GM10266 (cell line): ENCODE measurements around the gene ECHS1.

Experiments used
- DNase-seq: peaks from one replicate; pipeline ENCODE4 v3.0.0; 2012; ENCODE audit errors: extremely low spot score
- TF ChIP-seq, protein P1 (sequence below): IDR thresholded peaks from 2 replicates; pipeline ENCODE4 v1.5.1; 2012; ENCODE audit warnings: mild to moderate bottlenecking, low read depth; ENCODE audit not compliant: control insufficient read depth, insufficient read depth; ENCODE audit errors: missing control alignments

ECHS1 gene

DNA sequence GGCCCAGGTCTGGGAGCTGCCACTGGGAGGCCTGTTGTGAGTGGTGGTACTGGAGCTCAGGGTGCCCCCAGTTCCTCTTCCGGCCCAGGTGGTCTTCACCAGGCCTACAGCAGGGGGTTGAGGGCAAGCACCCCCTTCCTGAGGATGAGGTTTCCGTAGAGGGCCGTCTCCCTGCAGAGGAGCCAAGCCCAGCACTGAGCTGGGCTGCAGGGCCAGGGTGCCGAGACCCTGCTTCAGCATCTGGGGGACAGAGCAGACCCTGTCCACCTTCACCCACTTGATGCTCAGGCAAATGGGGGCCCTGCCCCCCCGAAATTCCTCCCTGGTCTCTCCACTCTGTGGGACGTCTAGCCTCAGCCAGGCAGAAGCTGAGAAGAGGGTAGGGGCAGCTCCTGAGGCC, 17.9 kb downstream of the ECHS1 start:
- TF ChIP-seq, protein P1, sequence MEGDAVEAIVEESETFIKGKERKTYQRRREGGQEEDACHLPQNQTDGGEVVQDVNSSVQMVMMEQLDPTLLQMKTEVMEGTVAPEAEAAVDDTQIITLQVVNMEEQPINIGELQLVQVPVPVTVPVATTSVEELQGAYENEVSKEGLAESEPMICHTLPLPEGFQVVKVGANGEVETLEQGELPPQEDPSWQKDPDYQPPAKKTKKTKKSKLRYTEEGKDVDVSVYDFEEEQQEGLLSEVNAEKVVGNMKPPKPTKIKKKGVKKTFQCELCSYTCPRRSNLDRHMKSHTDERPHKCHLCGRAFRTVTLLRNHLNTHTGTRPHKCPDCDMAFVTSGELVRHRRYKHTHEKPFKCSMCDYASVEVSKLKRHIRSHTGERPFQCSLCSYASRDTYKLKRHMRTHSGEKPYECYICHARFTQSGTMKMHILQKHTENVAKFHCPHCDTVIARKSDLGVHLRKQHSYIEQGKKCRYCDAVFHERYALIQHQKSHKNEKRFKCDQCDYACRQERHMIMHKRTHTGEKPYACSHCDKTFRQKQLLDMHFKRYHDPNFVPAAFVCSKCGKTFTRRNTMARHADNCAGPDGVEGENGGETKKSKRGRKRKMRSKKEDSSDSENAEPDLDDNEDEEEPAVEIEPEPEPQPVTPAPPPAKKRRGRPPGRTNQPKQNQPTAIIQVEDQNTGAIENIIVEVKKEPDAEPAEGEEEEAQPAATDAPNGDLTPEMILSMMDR, result no peak
- no peak for DNase-seq

GRCh38 chr10:133354672-133355240, 18.4 kb downstream of the ECHS1 start:
- TF ChIP-seq, protein P1, result no peak
- DNase-seq, result no peak

DNA sequence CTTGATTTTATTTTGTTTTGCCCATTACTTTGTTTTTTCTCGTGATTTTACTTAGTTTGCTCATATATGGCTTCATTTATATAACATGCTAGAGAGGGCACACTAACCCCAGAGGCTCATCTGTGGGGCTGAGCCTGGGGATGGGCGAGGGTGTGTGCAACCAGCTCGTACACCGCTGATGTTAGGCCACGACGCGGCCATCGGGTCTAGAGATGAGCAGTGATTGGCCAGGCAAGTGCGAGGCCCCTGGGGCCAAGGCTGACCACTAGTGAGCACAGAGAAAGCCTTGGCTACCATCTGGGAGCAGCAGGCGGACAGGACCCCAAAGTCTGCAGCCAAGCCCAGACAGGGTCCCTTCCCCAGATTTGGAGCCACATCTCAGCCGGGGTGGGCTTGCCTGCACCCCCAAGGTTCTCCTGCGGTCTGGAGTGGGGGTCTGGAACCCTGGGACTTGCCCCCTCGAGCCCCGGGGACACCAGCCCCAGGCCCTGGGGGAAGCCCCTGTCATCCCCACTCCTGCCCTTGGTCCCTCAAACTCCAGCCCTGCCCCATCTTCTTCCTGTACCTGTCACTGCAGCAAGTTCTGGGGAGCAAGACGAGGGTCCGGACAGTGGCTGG, 19.1 kb downstream of the ECHS1 start:
- no peak for DNase-seq
- TF ChIP-seq, protein P1, result no peak

DNA sequence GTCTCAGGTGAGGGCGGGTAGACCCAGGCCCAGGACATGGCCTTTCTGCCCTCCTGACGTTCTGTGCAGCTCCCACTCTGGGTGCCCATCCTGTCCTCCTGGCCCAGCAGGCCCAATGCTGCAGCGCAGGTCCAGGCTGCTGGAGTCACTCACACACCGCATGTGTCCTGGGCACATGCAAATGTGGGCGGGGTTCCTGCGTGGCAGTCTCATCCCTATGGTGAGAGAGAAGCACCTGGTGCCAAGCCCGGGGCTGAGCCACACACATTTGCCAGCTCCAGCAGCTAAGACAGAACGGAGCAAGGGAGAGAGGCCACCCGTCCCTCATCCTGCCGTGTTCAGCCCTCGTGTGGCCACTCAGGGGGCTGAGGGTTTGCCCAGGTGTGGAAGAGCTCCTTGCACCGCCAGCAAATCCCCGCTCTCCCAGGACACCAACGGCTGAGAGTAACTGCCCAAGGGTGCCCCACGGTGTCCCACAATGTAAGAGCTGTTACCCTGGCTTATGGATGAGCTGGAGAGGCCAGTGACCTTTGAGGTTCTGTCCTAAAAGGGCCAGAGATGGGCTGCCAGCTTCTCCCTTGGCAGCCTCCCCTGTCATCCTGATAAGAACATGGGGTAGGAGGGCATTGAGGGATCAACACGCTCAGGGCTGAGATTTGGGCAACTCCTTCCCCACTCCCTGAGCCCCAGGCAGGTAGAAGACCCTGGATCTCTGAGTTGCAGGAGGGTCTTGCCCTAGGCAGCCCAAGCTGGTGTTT, 19.8 kb downstream of the ECHS1 start:
- TF ChIP-seq, protein P1, result no peak
- DNase-seq, result no peak

- TF ChIP-seq, protein P1, result peak; percentile 12
- DNase-seq, result no peak
These were observed 21.5 kb downstream of the ECHS1 start for GRCh38 chr10:133351408-133352318.

- TF ChIP-seq, protein P1, result no peak
- no peak for DNase-seq
These were observed 22.2 kb downstream of the ECHS1 start for GRCh38 chr10:133350950-133351329.
